Measurements from ENCODE around the gene DNAJA3. TPM values are rescaled to one million over a fixed set of nuclear protein-coding genes. Genes with fewer than 3 reads are reported as not detected.

DNAJA3 gene
- total RNA-seq, 1 experiment from 2014 or later = 93.1 TPM

DNA sequence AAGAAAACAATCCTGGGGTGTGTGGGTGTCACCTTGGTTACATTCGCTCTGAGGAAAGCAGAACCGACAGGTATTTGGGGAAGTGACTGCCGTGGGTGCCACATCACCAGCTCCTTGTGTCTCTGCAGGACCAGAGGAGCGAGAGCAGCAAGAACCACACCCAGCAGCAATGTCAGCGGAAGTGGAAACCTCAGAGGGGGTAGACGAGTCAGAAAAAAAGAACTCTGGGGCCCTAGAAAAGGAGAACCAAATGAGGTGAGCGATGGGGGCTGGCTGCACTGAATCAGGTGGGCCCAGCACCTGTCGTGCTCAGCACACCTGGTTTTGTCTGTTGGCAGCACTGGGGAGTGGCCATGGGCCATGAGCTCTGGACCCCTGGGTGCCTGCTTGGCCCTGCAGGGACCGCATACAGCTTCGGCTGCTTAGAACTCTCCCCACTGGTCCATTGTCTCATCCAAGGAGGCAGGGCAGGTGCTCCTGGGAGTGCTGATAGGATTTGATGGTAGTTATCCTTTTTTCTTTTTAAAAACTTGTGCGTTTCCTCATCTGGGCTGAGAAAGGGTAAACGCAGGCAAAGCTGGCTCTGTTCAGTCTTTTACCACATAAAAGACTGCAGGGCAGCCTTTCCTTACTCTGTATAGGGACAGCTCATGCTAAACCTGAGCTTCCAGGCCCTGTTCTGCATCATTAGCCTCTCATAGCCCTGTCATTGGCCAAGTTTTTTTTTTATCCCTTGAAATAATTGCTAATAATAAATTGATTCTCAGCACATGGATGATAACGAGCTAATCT lies 79.9 kb downstream of the DNAJA3 start:
- TF ChIP-seq, protein P1, sequence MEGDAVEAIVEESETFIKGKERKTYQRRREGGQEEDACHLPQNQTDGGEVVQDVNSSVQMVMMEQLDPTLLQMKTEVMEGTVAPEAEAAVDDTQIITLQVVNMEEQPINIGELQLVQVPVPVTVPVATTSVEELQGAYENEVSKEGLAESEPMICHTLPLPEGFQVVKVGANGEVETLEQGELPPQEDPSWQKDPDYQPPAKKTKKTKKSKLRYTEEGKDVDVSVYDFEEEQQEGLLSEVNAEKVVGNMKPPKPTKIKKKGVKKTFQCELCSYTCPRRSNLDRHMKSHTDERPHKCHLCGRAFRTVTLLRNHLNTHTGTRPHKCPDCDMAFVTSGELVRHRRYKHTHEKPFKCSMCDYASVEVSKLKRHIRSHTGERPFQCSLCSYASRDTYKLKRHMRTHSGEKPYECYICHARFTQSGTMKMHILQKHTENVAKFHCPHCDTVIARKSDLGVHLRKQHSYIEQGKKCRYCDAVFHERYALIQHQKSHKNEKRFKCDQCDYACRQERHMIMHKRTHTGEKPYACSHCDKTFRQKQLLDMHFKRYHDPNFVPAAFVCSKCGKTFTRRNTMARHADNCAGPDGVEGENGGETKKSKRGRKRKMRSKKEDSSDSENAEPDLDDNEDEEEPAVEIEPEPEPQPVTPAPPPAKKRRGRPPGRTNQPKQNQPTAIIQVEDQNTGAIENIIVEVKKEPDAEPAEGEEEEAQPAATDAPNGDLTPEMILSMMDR (IDR thresholded peaks at IDR 0.05; ENCODE audit: unreplicated experiment) = no peak
- no TSS peak for BruUV-seq (replicated peaks)
- intact Hi-C loops (cut with micrococcal nuclease; ENCODE audit: unreplicated experiment) = no loop called here
- CTCF ChIA-PET = interaction anchor here (0.7 to 2.3 kb wide), 2 partner anchors 43 to 357 kb away, joined by 3 to 8 read pairs; no protein-coding TSS in a partner anchor
- Mint-ChIP-seq H3K9me3 (ENCODE audit: low read depth, unreplicated experiment) (no peaks in the 10 kb centered on the region), H3K36me3 (ENCODE audit: insufficient read depth, unreplicated experiment) (peaks cover 49% of the 10 kb centered on the region), H3K4me1 (ENCODE audit: low read depth, unreplicated experiment) (peaks cover 13% of the 10 kb centered on the region), H3K4me3 (ENCODE audit: low read depth, unreplicated experiment) (no peak overlapping the region), H3K27ac (ENCODE audit: unreplicated experiment) (no peak overlapping the region), H3K27me3 (ENCODE audit: unreplicated experiment) (no peaks in the 10 kb centered on the region)
- no peak for DNase-seq

Other genes starting within 250 kb of the DNAJA3 start
- gene SRL, start 183.8 kb upstream of the DNAJA3 start, total RNA-seq (2022) = 0.12 TPM in 1 of 2 replicates, not detected in the other
- 31.4 and 31.9 TPM in 2 replicates for gene TFAP4, start 152.8 kb upstream of the DNAJA3 start, total RNA-seq (2022)
- 22.1 and 24.5 TPM in 2 replicates for gene GLIS2, start 109.8 kb upstream of the DNAJA3 start, total RNA-seq (2022)
- gene PAM16, start 74.5 kb upstream of the DNAJA3 start, total RNA-seq (2022) = 72.7 and 85.3 TPM in 2 replicates
- gene VASN, start 54.0 kb upstream of the DNAJA3 start, total RNA-seq (2022) = 18.1 and 22.4 TPM in 2 replicates
- 49.7 and 51.0 TPM in 2 replicates for gene CORO7, start 9.3 kb upstream of the DNAJA3 start, total RNA-seq (2022)
- 101 and 118 TPM in 2 replicates for gene NMRAL1, start 48.8 kb downstream of the DNAJA3 start, total RNA-seq (2022)
- 79.2 and 103 TPM in 2 replicates for gene HMOX2, start 50.5 kb downstream of the DNAJA3 start, total RNA-seq (2022)
- 6.2 and 7.9 TPM in 2 replicates for gene CDIP1, start 112.9 kb downstream of the DNAJA3 start, total RNA-seq (2022)
- not detected in 2 replicates for gene C16orf96, start 130.5 kb downstream of the DNAJA3 start, total RNA-seq (2022)
- 54.4 and 55.6 TPM in 2 replicates for gene UBALD1, start 189.0 kb downstream of the DNAJA3 start, total RNA-seq (2022)
- gene MGRN1, start 199.0 kb downstream of the DNAJA3 start, total RNA-seq (2022) = 105 and 114 TPM in 2 replicates